Measurements from ENCODE around the gene RAPSN.

RAPSN gene

GRCh38 chr11:47393163-47394049, 55.5 kb downstream of the RAPSN start:
- H3K27ac ChIP-seq (replicated peaks; ENCODE audit: low read length), result no peak overlapping the region
- peak overlapping the region; percentile 80 for H2AFZ ChIP-seq (ENCODE audit: low read length)
- no peak overlapping the region for H3K4me2 ChIP-seq (ENCODE audit: insufficient read depth, low read length, poor library complexity, severe bottlenecking)
- no peak overlapping the region for H3K9ac ChIP-seq (ENCODE audit: low read depth, low read length, poor library complexity)
- H3K79me1 ChIP-seq (ENCODE audit: low read depth, low read length), result peaks cover 1% of the 10 kb centered on the region
- H3K18ac ChIP-seq (ENCODE audit: low read length), result peak overlapping the region; percentile 54
- H2BK12ac ChIP-seq (ENCODE audit: low read length), result peak overlapping the region; percentile 82
- H3K4ac ChIP-seq (ENCODE audit: low read length), result peak overlapping the region; percentile 32
- H2BK15ac ChIP-seq (ENCODE audit: low read length), result peak overlapping the region; percentile 59
- no peak overlapping the region for H2BK120ac ChIP-seq (ENCODE audit: low read depth, low read length)
- no peaks in the 10 kb centered on the region for H3K9me3 ChIP-seq (replicated peaks in 1 of 2; ENCODE audit: control insufficient read depth in 2 of 2, insufficient read depth in 1 of 2, low read depth in 1 of 2, low read length in 2 of 2)
- peak overlapping the region; percentile 90 for H4K8ac ChIP-seq (ENCODE audit: low read depth, low read length)
- H3K4me1 ChIP-seq (ENCODE audit: control insufficient read depth in 2 of 2, insufficient read depth in 1 of 2, low read depth in 1 of 2, low read length in 2 of 2), result peaks cover 0 to 4% of the 10 kb centered on the region in 2 donors
- no peak overlapping the region for H3K14ac ChIP-seq (ENCODE audit: low read length)
- H2BK5ac ChIP-seq (ENCODE audit: low read length), result peak overlapping the region; percentile 39
- H3K23ac ChIP-seq (ENCODE audit: low read depth, low read length, poor library complexity), result peak overlapping the region; percentile 78
- no peaks in the 10 kb centered on the region for H3K36me3 ChIP-seq (replicated peaks in 1 of 2; ENCODE audit: control insufficient read depth in 2 of 2, insufficient read depth in 2 of 2, low read length in 2 of 2)
- no peak for DNase-seq (ENCODE audit: low spot score)
- H4K91ac ChIP-seq (ENCODE audit: low read depth, low read length, poor library complexity), result peak overlapping the region; percentile 64
- WGBS, 2 donors (ENCODE audit: extremely low coverage in 2 of 2, insufficient read length in 2 of 2, insufficient replicate concordance in 1 of 2), result no CpG with 5 or more reads among the region's 20 CpGs
- H2AK5ac ChIP-seq (ENCODE audit: low read depth, low read length), result peak overlapping the region; percentile 69
- H3K27me3 ChIP-seq (ENCODE audit: control insufficient read depth in 3 of 3, insufficient read depth in 3 of 3, low read depth in 1 of 3, low read length in 3 of 3), result peaks cover 0 to 5% (median 0%) of the 10 kb centered on the region in 3 experiments
- H3K4me3 ChIP-seq (ENCODE audit: low read length in 2 of 2), result no peak overlapping the region

GRCh38 chr11:47392546-47393162, 56.3 kb downstream of the RAPSN start:
- Histone ChIP-seq H3K36me3 (replicated peaks in 1 of 2; ENCODE audit: control insufficient read depth in 2 of 2, insufficient read depth in 2 of 2, low read length in 2 of 2) (no peaks in the 10 kb centered on the region), H2AK5ac (ENCODE audit: low read depth, low read length) (no peak overlapping the region), H3K4me2 (ENCODE audit: insufficient read depth, low read length, poor library complexity, severe bottlenecking) (no peak overlapping the region), H3K4me3 (ENCODE audit: low read length in 2 of 2) (no peak overlapping the region), H3K9ac (ENCODE audit: low read depth, low read length, poor library complexity) (no peak overlapping the region), H3K23ac (ENCODE audit: low read depth, low read length, poor library complexity) (no peak overlapping the region), H3K4ac (ENCODE audit: low read length) (no peak overlapping the region), H3K4me1 (ENCODE audit: control insufficient read depth in 2 of 2, insufficient read depth in 1 of 2, low read depth in 1 of 2, low read length in 2 of 2) (peaks cover 0 to 6% of the 10 kb centered on the region in 2 donors), H2BK15ac (ENCODE audit: low read length) (no peak overlapping the region), H3K27ac (replicated peaks; ENCODE audit: low read length) (no peak overlapping the region), H2BK120ac (ENCODE audit: low read depth, low read length) (no peak overlapping the region), H2BK12ac (ENCODE audit: low read length) (no peak overlapping the region), H3K14ac (ENCODE audit: low read length) (no peak overlapping the region), H3K27me3 (ENCODE audit: control insufficient read depth in 3 of 3, insufficient read depth in 3 of 3, low read depth in 1 of 3, low read length in 3 of 3) (peaks cover 0 to 5% (median 0%) of the 10 kb centered on the region in 3 experiments), H4K91ac (ENCODE audit: low read depth, low read length, poor library complexity) (no peak overlapping the region), H3K9me3 (replicated peaks in 1 of 2; ENCODE audit: control insufficient read depth in 2 of 2, insufficient read depth in 1 of 2, low read depth in 1 of 2, low read length in 2 of 2) (no peaks in the 10 kb centered on the region), H2AFZ (ENCODE audit: low read length) (peak overlapping the region; percentile 80), H3K79me1 (ENCODE audit: low read depth, low read length) (peaks cover 1% of the 10 kb centered on the region), H2BK5ac (ENCODE audit: low read length) (no peak overlapping the region), H4K8ac (ENCODE audit: low read depth, low read length) (no peak overlapping the region), H3K18ac (ENCODE audit: low read length) (no peak overlapping the region)
- WGBS, 2 donors (ENCODE audit: extremely low coverage in 2 of 2, insufficient read length in 2 of 2, insufficient replicate concordance in 1 of 2), result no CpG with 5 or more reads among the region's 14 CpGs
- DNase-seq (ENCODE audit: low spot score), result no peak

- DNase-seq (ENCODE audit: low spot score), result no peak
- Histone ChIP-seq H2BK5ac (ENCODE audit: low read length) (no peak overlapping the region), H3K4me1 (ENCODE audit: control insufficient read depth in 2 of 2, insufficient read depth in 1 of 2, low read depth in 1 of 2, low read length in 2 of 2) (peaks cover 0 to 6% of the 10 kb centered on the region in 2 donors), H3K4me2 (ENCODE audit: insufficient read depth, low read length, poor library complexity, severe bottlenecking) (no peak overlapping the region), H3K36me3 (replicated peaks in 1 of 2; ENCODE audit: control insufficient read depth in 2 of 2, insufficient read depth in 2 of 2, low read length in 2 of 2) (no peaks in the 10 kb centered on the region), H3K18ac (ENCODE audit: low read length) (no peak overlapping the region), H2BK12ac (ENCODE audit: low read length) (no peak overlapping the region), H3K9me3 (replicated peaks in 1 of 2; ENCODE audit: control insufficient read depth in 2 of 2, insufficient read depth in 1 of 2, low read depth in 1 of 2, low read length in 2 of 2) (no peaks in the 10 kb centered on the region), H3K4ac (ENCODE audit: low read length) (no peak overlapping the region), H3K27ac (replicated peaks; ENCODE audit: low read length) (no peak overlapping the region), H3K79me1 (ENCODE audit: low read depth, low read length) (peaks cover 1% of the 10 kb centered on the region), H3K4me3 (ENCODE audit: low read length in 2 of 2) (no peak overlapping the region), H2BK120ac (ENCODE audit: low read depth, low read length) (peak overlapping the region; percentile 68), H3K23ac (ENCODE audit: low read depth, low read length, poor library complexity) (peak overlapping the region; percentile 6), H2AFZ (ENCODE audit: low read length) (peak overlapping the region; percentile 41), H2AK5ac (ENCODE audit: low read depth, low read length) (peak overlapping the region; percentile 8), H4K91ac (ENCODE audit: low read depth, low read length, poor library complexity) (no peak overlapping the region), H4K8ac (ENCODE audit: low read depth, low read length) (no peak overlapping the region), H3K9ac (ENCODE audit: low read depth, low read length, poor library complexity) (no peak overlapping the region), H3K27me3 (ENCODE audit: control insufficient read depth in 3 of 3, insufficient read depth in 3 of 3, low read depth in 1 of 3, low read length in 3 of 3) (peaks cover 0 to 5% (median 0%) of the 10 kb centered on the region in 3 experiments), H3K14ac (ENCODE audit: low read length) (no peak overlapping the region), H2BK15ac (ENCODE audit: low read length) (no peak overlapping the region)
- WGBS, 2 donors (ENCODE audit: extremely low coverage in 2 of 2, insufficient read length in 2 of 2, insufficient replicate concordance in 1 of 2), result no CpG with 5 or more reads among the region's 16 CpGs
Measured at GRCh38 chr11:47391711-47392432, 57.1 kb downstream of the RAPSN start.
